22Rv1 (cell line): ENCODE data around the gene ANKH.

ENCODE experiments used
- ZFX ChIP-seq: fragments of 450-650 bp; IDR thresholded peaks from 2 replicates; pipeline ENCODE4 v1.6.1; 2017; ENCODE audit warnings: antibody characterized with exemption, borderline replicate concordance
- TF ChIP-seq, protein P1 (sequence below): fragments of 450-650 bp; IDR thresholded peaks from 2 replicates; pipeline ENCODE4 v1.5.1; 2017; ENCODE audit warnings: mild to moderate bottlenecking

DNA sequence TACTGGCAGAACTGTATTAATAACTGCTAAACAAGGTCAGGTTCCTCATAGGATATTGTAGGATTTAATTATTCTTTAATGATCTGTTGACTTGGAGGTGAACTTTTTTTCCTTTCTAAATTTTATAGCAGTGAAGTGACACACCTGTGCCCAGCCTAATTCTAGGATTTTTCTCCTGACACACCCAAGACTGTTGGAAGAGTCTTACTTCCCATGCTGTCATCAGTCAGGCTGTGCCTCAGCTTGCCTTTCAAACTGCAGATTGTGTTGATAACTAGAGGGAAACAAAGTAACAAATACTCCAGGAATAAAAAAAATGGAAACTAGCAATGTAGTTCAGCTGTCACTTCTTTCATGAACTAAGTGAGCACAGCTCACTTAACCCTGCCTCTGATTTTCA, 185.1 kb downstream of the ANKH start:
- TF ChIP-seq, protein P1, sequence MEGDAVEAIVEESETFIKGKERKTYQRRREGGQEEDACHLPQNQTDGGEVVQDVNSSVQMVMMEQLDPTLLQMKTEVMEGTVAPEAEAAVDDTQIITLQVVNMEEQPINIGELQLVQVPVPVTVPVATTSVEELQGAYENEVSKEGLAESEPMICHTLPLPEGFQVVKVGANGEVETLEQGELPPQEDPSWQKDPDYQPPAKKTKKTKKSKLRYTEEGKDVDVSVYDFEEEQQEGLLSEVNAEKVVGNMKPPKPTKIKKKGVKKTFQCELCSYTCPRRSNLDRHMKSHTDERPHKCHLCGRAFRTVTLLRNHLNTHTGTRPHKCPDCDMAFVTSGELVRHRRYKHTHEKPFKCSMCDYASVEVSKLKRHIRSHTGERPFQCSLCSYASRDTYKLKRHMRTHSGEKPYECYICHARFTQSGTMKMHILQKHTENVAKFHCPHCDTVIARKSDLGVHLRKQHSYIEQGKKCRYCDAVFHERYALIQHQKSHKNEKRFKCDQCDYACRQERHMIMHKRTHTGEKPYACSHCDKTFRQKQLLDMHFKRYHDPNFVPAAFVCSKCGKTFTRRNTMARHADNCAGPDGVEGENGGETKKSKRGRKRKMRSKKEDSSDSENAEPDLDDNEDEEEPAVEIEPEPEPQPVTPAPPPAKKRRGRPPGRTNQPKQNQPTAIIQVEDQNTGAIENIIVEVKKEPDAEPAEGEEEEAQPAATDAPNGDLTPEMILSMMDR = no peak
- TF ChIP-seq ZFX = no peak
